ENCODE measurements around the gene HYDIN. TPM values are rescaled to one million over a fixed set of nuclear protein-coding genes. Genes with fewer than 3 reads are reported as not detected.
"Not testable (repeated sequence)": the region's sequence is repeated elsewhere in the genome, so short reads cannot be mapped to it uniquely, and the experiment has no call there.

HYDIN gene
- polyA plus RNA-seq, 2 donors: 0.02 to 0.20 TPM

GRCh38 chr16:71153329-71153728 lies 77.2 kb downstream of the HYDIN start:
- H3K36me3 ChIP-seq (ENCODE audit: control insufficient read depth in 2 of 2, insufficient read depth in 2 of 2, low read length in 1 of 2): not testable (repeated sequence)
- WGBS, 2 donors: 82 to 92% methylated on average over 1 of the region's 6 CpGs

DNA sequence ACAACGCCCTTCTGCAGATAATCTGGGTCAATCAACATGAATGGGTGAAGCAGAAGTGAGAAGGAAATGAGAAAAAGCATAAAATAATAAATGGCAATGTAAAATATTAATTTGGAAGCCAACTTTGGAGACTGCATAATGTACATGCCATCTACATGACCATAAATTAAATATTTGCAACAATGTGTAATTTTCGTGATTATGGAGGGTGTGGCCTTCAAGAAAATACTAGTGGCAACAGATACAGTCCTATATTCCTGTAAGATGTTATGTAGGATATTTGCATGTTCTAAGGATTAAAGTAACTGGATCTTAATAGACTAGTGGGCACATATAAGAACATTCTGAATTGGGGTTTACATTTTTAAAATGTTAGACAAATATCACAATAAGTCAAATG lies 78.9 kb downstream of the HYDIN start:
- not testable (repeated sequence) for H3K27me3 ChIP-seq (ENCODE audit: control insufficient read depth in 1 of 2, insufficient read depth in 2 of 2, low read length in 2 of 2); H3K4me3 ChIP-seq (ENCODE audit: low read depth in 1 of 2, low read length in 2 of 2); H3K27ac ChIP-seq (ENCODE audit: low read depth in 2 of 2, low read length in 1 of 2); H3K36me3 ChIP-seq (ENCODE audit: control insufficient read depth in 2 of 2, insufficient read depth in 2 of 2, low read length in 1 of 2); H3K9me3 ChIP-seq (ENCODE audit: control insufficient read depth in 2 of 2, insufficient read depth in 1 of 2, low read depth in 1 of 2, low read length in 1 of 2); H3K4me1 ChIP-seq (ENCODE audit: control insufficient read depth in 2 of 2, insufficient read depth in 2 of 2, low read length in 1 of 2)
- WGBS, 2 donors: no CpG with 5 or more reads among the region's 2 CpGs

More at GRCh38 chr16:71153329-71153728, 77.2 kb downstream of the HYDIN start:
- not testable (repeated sequence) for H3K4me1 ChIP-seq (ENCODE audit: control insufficient read depth in 2 of 2, insufficient read depth in 2 of 2, low read length in 1 of 2); H3K9me3 ChIP-seq (ENCODE audit: control insufficient read depth in 2 of 2, insufficient read depth in 1 of 2, low read depth in 1 of 2, low read length in 1 of 2); H3K4me3 ChIP-seq (ENCODE audit: low read depth in 1 of 2, low read length in 2 of 2); H3K27me3 ChIP-seq (ENCODE audit: control insufficient read depth in 1 of 2, insufficient read depth in 2 of 2, low read length in 2 of 2); H3K27ac ChIP-seq (ENCODE audit: low read depth in 2 of 2, low read length in 1 of 2)

DNA sequence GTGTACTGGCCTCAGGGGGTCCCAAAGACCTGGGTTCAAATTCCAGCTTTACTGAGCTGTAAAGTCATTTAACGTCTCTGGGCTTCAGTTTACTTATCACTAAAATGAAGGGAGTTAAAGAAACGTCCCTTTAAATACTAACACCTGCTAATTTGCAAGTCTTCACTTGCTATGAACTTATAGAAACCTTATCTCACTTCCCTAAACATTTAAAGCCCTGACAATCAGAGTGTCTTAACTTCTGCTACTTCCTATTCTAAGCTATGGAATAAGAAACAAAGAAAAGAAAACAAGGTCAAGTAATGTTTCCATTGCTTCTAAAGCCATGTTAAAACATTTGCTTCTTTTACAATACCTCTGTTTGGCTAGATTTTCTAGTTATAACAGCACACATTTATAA lies 87.3 kb downstream of the HYDIN start:
- not testable (repeated sequence) for H3K4me1 ChIP-seq (ENCODE audit: control insufficient read depth in 2 of 2, insufficient read depth in 2 of 2, low read length in 1 of 2); H3K9me3 ChIP-seq (ENCODE audit: control insufficient read depth in 2 of 2, insufficient read depth in 1 of 2, low read depth in 1 of 2, low read length in 1 of 2); H3K27me3 ChIP-seq (ENCODE audit: control insufficient read depth in 1 of 2, insufficient read depth in 2 of 2, low read length in 2 of 2); H3K36me3 ChIP-seq (ENCODE audit: control insufficient read depth in 2 of 2, insufficient read depth in 2 of 2, low read length in 1 of 2); H3K4me3 ChIP-seq (ENCODE audit: low read depth in 1 of 2, low read length in 2 of 2); H3K27ac ChIP-seq (ENCODE audit: low read depth in 2 of 2, low read length in 1 of 2)
- whole genome bisulfite sequencing, 2 donors: 0% methylated on average over 1 of the region's 2 CpGs; no CpG with 5 or more reads in 1 of the 2 donors

DNA sequence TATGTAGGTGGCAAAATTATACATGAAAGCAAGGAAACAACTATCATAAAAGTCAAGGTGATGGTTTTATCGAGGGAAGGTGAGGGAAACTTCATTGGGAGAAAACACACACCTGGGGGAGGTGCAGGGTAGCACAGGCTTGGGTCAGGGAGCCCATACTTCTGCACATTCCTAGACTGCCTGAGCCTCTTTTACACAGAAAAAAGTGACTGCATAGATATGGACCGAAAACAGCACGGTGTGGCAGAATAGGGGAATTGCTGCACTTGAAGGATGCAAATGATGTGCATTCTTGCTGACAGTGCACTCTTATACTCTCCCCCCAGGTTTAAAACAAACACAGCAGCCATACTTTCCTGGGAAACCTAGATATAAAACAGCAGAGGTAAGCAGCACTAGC lies 120.0 kb downstream of the HYDIN start:
- H3K36me3 ChIP-seq (ENCODE audit: control insufficient read depth in 2 of 2, insufficient read depth in 2 of 2, low read length in 1 of 2); H3K27me3 ChIP-seq (ENCODE audit: control insufficient read depth in 1 of 2, insufficient read depth in 2 of 2, low read length in 2 of 2); H3K4me1 ChIP-seq (ENCODE audit: control insufficient read depth in 2 of 2, insufficient read depth in 2 of 2, low read length in 1 of 2); H3K4me3 ChIP-seq (ENCODE audit: low read depth in 1 of 2, low read length in 2 of 2); H3K27ac ChIP-seq (ENCODE audit: low read depth in 2 of 2, low read length in 1 of 2); H3K9me3 ChIP-seq (ENCODE audit: control insufficient read depth in 2 of 2, insufficient read depth in 1 of 2, low read depth in 1 of 2, low read length in 1 of 2): not testable (repeated sequence)
- WGBS, 2 donors: 70 to 88% methylated on average over 1 of the region's 3 CpGs

- not testable (repeated sequence) for H3K4me3 ChIP-seq (ENCODE audit: low read depth in 1 of 2, low read length in 2 of 2); H3K36me3 ChIP-seq (ENCODE audit: control insufficient read depth in 2 of 2, insufficient read depth in 2 of 2, low read length in 1 of 2); H3K9me3 ChIP-seq (ENCODE audit: control insufficient read depth in 2 of 2, insufficient read depth in 1 of 2, low read depth in 1 of 2, low read length in 1 of 2); H3K27ac ChIP-seq (ENCODE audit: low read depth in 2 of 2, low read length in 1 of 2); H3K4me1 ChIP-seq (ENCODE audit: control insufficient read depth in 2 of 2, insufficient read depth in 2 of 2, low read length in 1 of 2); H3K27me3 ChIP-seq (ENCODE audit: control insufficient read depth in 1 of 2, insufficient read depth in 2 of 2, low read length in 2 of 2)
- WGBS, 2 donors: 26 to 39% methylated on average over 1 of the region's 3 CpGs
Measured at GRCh38 chr16:71109656-71110208, 120.8 kb downstream of the HYDIN start.

GRCh38 chr16:71105881-71106280 lies 124.6 kb downstream of the HYDIN start:
- H3K27me3 ChIP-seq (ENCODE audit: control insufficient read depth in 1 of 2, insufficient read depth in 2 of 2, low read length in 2 of 2); H3K9me3 ChIP-seq (ENCODE audit: control insufficient read depth in 2 of 2, insufficient read depth in 1 of 2, low read depth in 1 of 2, low read length in 1 of 2); H3K27ac ChIP-seq (ENCODE audit: low read depth in 2 of 2, low read length in 1 of 2); H3K4me3 ChIP-seq (ENCODE audit: low read depth in 1 of 2, low read length in 2 of 2); H3K4me1 ChIP-seq (ENCODE audit: control insufficient read depth in 2 of 2, insufficient read depth in 2 of 2, low read length in 1 of 2); H3K36me3 ChIP-seq (ENCODE audit: control insufficient read depth in 2 of 2, insufficient read depth in 2 of 2, low read length in 1 of 2): not testable (repeated sequence)

DNA sequence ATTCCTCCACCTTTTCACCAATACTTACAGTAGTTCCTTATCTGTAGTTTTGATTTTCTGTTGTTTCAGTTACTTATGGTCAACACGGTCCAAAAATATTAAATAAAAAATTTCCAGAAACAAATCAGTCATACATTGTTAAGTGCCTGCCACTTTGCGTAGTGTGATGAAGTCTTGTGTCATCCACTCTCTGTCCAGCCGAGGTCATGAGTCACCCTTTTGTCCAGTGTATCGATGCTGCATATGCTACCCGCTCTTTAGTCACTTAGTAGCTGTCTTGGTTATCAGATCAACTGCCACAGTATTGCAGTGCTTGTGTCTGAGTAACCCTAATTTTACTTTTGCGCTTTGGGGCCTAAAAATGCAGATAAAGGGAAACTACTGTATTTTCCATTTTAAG lies 146.9 kb downstream of the HYDIN start:
- H3K27me3 ChIP-seq (ENCODE audit: control insufficient read depth in 1 of 2, insufficient read depth in 2 of 2, low read length in 2 of 2); H3K4me1 ChIP-seq (ENCODE audit: control insufficient read depth in 2 of 2, insufficient read depth in 2 of 2, low read length in 1 of 2); H3K36me3 ChIP-seq (ENCODE audit: control insufficient read depth in 2 of 2, insufficient read depth in 2 of 2, low read length in 1 of 2); H3K9me3 ChIP-seq (ENCODE audit: control insufficient read depth in 2 of 2, insufficient read depth in 1 of 2, low read depth in 1 of 2, low read length in 1 of 2); H3K27ac ChIP-seq (ENCODE audit: low read depth in 2 of 2, low read length in 1 of 2); H3K4me3 ChIP-seq (ENCODE audit: low read depth in 1 of 2, low read length in 2 of 2): not testable (repeated sequence)
- 91% methylated on average over 3 to 4 of the region's 6 CpGs for WGBS, 2 donors

DNA sequence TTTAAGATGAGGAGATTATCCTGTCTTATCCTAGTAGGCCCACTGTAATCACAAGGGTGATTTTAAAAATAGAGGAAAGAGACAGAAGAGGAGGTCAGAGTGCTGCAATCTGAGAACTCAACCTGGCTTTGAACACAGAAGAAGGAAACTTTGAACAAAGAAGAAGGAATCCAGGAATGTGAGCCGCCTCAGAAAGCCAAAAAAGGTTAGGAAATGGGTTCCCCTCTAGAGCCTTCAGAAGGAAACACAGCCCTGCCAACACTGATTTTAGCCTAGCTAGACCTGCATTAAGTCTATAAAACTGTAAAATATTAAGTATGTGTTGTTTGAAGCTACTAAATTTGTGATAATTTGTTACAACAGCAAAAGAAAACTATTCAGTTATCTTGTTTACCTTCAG lies 149.7 kb downstream of the HYDIN start:
- H3K4me3 ChIP-seq (ENCODE audit: low read depth in 1 of 2, low read length in 2 of 2); H3K9me3 ChIP-seq (ENCODE audit: control insufficient read depth in 2 of 2, insufficient read depth in 1 of 2, low read depth in 1 of 2, low read length in 1 of 2); H3K27ac ChIP-seq (ENCODE audit: low read depth in 2 of 2, low read length in 1 of 2); H3K4me1 ChIP-seq (ENCODE audit: control insufficient read depth in 2 of 2, insufficient read depth in 2 of 2, low read length in 1 of 2); H3K36me3 ChIP-seq (ENCODE audit: control insufficient read depth in 2 of 2, insufficient read depth in 2 of 2, low read length in 1 of 2); H3K27me3 ChIP-seq (ENCODE audit: control insufficient read depth in 1 of 2, insufficient read depth in 2 of 2, low read length in 2 of 2): not testable (repeated sequence)
- 40 to 45% methylated on average over 1 of the region's 1 CpG for WGBS, 2 donors

- H3K27ac ChIP-seq (ENCODE audit: low read depth in 2 of 2, low read length in 1 of 2); H3K4me1 ChIP-seq (ENCODE audit: control insufficient read depth in 2 of 2, insufficient read depth in 2 of 2, low read length in 1 of 2); H3K9me3 ChIP-seq (ENCODE audit: control insufficient read depth in 2 of 2, insufficient read depth in 1 of 2, low read depth in 1 of 2, low read length in 1 of 2); H3K27me3 ChIP-seq (ENCODE audit: control insufficient read depth in 1 of 2, insufficient read depth in 2 of 2, low read length in 2 of 2); H3K36me3 ChIP-seq (ENCODE audit: control insufficient read depth in 2 of 2, insufficient read depth in 2 of 2, low read length in 1 of 2); H3K4me3 ChIP-seq (ENCODE audit: low read depth in 1 of 2, low read length in 2 of 2): not testable (repeated sequence)
- 57% methylated on average over 1 of the region's 1 CpG for WGBS, 2 donors
Measured at GRCh38 chr16:71080262-71080661, 150.3 kb downstream of the HYDIN start.

DNA sequence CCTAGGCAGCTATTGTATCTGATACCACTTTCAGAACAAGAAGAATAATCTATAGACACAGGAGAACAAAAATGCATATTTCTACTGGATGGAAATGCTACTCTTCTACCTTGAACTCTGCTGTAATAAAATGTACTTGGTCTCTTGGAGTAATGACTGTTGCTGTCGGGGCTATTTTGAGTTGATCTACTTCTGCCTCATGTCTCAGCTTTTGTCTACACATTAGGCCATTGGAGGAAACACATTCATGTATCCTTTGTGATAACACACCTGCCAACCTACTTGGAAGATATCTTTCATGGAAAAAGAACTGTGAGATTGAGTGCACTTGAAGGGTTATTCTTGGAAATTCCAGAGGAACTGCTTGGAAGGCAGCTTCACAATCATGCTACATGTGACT lies 159.9 kb downstream of the HYDIN start:
- H3K27me3 ChIP-seq (ENCODE audit: control insufficient read depth in 1 of 2, insufficient read depth in 2 of 2, low read length in 2 of 2); H3K9me3 ChIP-seq (ENCODE audit: control insufficient read depth in 2 of 2, insufficient read depth in 1 of 2, low read depth in 1 of 2, low read length in 1 of 2); H3K4me1 ChIP-seq (ENCODE audit: control insufficient read depth in 2 of 2, insufficient read depth in 2 of 2, low read length in 1 of 2); H3K27ac ChIP-seq (ENCODE audit: low read depth in 2 of 2, low read length in 1 of 2); H3K36me3 ChIP-seq (ENCODE audit: control insufficient read depth in 2 of 2, insufficient read depth in 2 of 2, low read length in 1 of 2); H3K4me3 ChIP-seq (ENCODE audit: low read depth in 1 of 2, low read length in 2 of 2): not testable (repeated sequence)
- no CpG with 5 or more reads among the region's 1 CpG for WGBS, 2 donors

All from esophagus (tissue), 2 donors.